GM18870 (cell line): ENCODE data around the gene GRB2.
"Not testable (repeated sequence)": the region's sequence is repeated elsewhere in the genome, so short reads cannot be mapped to it uniquely, and the experiment has no call there.

ENCODE experiments used
- ATAC-seq: cut with Tn5 transposase; IDR thresholded peaks from one replicate; pipeline ENCODE4 v1.9.1; 2021; ENCODE audit warnings: moderate library complexity; ENCODE audit not compliant: unreplicated experiment

Gene GRB2

DNA sequence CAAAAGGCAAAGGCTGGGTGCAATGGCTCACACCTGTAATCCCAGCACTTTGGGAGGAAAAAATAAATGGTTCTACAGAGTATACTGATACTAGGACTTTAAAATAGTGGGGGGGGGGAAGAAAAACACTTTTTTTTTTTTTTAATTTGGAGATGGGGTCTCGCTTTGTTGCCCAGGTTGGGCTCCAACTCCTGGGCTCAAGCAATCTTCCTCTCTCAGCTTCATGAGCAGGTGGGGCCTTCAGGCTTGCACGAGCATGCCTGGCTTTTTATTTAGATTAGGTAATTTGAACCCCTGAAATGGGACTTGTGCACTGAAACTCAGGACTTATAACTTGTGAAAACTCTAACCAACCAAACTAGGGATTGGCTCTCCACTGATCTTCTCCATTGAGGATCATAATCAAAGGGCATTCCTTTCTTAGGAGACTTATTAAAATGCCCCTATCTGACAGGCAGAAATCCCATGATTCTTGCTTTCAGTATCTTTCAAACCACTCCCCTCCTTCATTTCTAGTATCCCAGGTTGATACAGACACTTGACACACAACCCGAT, 16.9 kb downstream of the GRB2 start:
- ATAC-seq, result no peak

DNA sequence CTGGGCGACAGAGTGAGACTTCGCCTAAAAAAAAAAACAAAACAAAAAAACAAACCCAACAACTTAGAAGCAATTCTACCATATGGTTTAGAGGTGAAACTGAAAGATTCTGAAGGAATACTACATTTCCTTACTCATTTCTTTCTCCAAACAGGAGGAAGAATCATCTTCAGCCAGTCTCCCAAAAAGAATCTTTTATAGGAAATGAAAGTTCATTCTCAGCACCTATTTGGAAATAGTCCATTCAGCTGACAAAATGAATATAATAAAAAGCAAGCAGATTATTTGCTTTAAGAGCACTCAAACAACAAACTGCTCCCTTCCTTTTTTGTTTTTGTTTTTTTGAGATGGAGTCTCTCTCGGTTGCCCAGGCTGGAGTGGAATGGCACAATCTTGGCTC, 17.7 kb downstream of the GRB2 start:
- ATAC-seq, result no peak

DNA sequence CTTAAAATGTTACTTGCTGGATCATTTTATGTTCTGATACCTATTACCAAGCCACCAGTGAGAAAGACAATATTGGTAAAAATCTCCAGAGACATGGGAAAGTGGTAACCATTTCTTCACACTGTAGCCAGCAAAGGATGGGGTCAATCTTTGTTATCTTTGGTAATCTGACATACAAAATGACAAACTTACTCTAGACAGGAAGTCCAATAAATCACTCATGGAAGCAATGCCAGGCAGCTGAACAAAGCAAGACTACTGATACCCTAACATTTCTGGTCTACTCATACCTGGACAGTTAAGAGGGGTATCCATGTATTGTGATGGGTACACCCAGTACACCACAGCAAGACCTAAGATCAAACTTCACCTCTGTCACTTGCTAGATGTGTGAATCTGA, 19.0 kb downstream of the GRB2 start:
- no peak for ATAC-seq

DNA sequence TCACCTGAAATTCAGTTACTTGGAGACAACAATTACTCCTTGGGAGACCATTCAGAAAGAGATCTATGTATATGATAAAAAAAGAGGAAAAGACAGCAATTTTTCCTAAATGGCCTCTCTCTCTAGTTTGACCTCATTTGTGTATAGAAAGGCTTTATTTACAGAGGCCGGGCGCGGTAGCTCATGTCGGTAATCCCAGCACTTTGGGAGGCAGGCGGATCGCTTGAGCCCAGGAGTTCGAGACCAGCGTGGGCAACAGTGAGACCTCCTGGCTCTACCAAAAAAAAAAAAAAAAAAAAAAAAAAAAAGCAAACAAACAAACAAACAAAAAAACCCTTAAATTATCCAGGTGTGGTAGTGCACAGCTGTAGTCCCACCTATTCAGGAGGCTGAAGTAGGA, 20.7 kb downstream of the GRB2 start:
- ATAC-seq, result no peak

DNA sequence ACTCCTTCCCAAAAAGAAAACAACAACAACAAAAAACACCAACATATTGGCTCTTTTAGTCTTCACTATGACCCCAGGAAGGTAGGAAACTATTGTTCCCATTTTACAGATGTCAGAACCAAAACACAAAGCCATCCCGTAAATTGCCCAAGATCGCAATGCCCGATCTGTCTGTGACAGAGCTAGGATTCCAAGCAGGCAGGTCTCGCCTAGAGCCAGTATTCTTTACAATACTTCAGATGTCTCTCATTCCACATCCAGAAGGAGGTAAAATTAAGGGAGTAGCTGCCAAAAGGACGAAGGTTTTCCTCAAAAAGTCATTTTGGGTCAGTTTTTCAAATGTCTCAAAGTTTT, 21.7 kb downstream of the GRB2 start:
- no peak for ATAC-seq

DNA sequence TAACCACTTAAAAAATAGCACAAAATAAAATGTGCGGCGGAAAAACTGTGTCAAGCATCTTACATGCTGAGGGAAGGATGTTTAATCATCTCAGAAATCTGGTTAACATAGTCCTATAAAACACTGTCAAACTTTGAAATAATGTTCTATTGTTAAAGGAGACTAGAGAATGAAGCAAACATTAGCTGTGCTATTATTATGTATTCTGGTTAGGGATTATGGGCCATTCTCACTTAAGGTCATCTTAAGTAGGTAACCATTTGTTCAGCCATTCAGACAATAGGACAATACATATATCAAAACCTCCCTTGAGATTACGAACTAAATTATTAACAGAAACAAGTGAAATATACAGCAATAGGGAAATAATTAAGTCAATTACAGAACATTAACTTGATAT, 24.7 kb downstream of the GRB2 start:
- no peak for ATAC-seq

DNA sequence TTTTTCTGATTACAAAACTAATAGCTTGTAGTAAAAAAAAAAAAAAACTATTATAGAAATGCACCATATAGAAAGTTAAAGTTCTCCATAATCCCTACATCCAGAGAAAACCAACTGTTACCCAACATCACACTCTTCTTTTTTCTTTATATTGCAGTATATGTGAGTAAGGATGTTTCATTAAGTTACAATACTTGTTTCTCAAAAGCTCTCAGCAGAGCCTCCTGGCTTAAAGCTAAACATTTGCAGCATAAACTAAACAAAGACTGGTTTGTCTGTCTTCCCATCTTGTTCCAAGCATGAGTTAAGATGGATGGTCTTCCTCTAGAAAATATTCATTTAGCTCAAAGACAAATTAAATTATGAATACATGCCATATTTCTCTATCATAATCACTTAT, 25.2 kb downstream of the GRB2 start:
- no peak for ATAC-seq

DNA sequence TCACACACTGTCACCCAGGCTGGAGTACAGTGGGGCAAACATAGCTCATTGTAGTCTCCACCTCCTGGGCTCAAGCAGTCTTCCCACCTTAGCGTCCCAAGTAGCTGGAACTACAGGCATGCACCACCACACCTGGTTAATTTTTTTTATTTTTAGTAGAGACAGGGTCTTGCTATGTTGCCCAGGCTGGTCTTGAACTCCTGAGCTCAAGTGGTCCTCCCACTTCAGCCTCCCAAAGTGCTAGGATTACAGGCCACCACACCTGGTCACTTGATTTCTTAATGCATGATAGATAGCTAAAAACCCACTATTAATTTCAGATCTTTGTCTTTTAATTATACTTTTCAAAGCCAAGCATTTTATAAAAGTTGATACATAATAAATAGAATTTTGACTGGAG, 26.1 kb downstream of the GRB2 start:
- ATAC-seq, result not testable (repeated sequence)

DNA sequence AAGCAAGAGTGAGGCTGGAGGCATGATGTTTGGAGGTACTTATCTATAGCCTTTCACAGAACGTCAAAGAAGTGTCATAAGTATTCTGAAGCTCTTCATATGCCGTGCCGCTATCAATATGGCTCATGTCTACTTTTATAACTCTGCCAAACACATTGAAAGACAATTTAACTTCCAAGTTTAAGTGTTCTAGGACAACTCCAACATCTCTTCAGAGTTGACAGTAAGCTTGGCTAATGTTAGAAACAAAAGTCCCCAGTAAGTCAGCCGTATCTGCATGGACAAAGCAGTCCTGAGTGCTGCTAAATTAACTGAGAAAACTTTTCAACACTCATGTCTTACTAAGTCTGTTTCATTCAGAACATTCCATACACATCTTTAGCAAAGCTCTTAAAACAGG, 32.2 kb downstream of the GRB2 start:
- no peak for ATAC-seq

DNA sequence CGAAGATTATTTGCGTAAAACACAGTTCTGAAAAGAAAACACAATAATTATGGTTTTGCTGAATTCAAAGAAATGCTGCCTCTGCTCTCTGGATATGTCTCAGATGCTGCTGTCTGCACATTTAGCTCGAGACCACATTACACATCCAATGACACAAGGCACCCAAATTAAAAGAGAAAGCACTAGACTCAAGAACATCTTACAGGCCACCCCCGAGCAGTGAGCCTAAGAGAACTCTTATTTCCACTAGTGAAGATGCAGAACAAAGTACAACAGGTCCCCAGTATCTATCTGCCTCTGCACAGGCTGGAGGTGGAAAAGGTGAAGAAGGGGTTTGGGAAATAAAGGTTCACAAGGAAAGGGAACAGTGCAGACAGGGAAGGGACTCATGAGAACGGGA, 33.5 kb downstream of the GRB2 start:
- no peak for ATAC-seq

DNA sequence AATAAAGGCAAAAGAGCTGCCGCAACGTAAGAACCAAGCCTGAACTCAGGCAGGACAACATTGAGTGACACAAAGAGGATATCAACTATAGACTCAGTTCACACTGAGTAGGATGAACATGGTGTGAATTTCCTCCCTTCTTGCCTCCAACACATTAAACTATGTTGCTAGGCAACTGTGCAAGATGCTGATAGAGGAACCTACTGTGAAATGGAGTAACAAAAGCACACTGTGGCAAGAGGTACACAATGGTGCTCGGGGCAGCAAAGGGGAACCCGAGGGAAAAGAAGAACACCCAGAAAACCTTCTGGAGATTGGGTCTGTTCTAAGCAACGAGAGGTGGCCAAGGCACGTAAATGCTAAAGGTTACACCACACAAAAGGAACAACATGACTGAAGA, 34.1 kb downstream of the GRB2 start:
- no peak for ATAC-seq

DNA sequence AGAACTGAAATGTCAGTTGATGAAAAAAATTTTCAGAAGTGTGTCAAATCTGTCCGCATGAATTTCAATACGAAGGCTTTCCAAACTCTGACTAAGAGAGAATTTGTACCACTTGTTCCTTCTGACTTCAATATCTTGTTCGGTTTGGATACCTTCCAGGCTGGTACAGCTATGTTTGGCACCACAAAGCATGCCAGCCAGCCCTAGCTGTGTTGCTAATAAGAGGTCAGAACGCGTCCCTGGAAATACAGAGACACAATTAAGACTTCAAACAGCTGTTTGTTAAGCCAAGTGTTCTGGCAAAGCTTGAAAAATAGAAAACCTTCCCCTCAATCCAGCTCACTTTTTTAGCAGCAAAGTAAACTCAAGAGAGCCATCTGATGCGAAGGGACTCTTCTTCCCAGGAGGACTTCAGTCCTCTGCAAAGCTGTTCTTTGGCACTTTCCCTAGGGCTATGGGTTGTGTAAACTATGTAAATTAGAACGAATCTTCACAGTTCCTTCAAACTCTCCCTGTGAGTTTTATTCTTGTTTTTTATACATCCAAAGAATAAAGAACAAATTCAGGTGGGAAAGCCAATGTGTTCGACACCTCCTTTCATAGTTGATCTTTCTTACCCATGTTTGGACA, 35.1 kb downstream of the GRB2 start:
- ATAC-seq, result no peak

DNA sequence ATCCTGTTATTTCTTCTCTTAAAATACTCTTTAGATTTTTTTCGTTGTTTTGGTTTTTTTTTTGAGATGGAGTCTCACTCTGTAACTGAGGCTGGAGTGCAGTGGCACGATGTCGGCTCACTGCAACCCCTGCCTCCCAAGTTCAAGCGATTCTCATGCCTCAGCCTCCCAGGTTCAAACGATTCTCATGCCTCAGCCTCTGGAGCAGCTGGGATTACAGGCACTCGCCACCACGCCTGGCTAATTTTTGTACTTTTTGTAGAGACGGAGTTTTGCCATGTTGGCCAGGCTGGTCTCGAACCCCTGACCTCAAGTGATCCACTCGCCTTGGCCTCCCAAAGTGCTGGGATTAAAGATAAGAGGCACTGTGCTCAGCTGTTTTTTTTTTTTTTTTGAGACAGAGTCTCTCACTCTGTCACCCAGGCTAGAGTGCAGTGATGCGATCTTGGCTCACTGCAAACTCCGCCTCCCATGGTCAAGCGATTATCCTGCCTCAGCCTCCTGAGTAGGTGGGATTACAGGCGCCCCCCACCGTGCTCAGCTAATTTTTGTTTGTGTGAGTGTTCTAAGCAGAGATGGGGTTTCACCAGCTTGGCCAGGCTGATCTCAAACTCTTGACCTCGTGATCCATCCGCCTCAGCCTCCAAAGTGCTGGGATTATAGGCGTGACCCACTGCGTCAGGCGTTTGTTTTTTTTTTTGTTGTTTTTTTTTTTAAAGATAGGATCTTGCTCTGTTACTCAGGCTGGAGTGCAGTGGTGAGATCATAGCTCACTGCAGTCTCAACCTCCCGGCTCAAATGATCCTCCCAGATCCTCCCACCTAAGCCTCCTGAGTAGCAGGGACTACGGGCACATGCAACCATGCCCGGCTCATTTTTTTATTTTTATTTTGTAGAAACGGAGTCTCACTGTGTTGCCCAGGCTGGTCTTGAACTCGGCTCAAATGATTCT, 37.4 kb downstream of the GRB2 start:
- ATAC-seq, result not testable (repeated sequence)

DNA sequence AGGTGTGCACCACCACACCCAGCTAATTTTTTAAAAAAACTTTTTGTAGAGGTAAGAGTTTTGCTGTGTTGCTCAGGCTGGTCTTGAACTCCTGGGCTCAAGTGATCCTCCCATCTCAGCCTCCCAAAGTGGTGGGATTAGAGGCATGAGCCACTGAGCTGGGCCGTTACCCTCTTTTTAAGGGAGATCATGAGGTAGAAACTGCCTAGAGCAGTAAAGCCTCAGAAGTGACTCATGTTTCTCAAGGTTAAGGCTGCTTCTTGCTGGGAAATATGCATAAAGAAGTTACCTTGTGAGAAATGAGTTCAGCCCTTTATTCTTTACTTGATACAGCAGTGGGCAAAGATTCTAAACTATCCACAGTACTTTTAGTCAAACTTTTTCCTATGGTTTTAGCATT, 38.2 kb downstream of the GRB2 start:
- ATAC-seq, result no peak

DNA sequence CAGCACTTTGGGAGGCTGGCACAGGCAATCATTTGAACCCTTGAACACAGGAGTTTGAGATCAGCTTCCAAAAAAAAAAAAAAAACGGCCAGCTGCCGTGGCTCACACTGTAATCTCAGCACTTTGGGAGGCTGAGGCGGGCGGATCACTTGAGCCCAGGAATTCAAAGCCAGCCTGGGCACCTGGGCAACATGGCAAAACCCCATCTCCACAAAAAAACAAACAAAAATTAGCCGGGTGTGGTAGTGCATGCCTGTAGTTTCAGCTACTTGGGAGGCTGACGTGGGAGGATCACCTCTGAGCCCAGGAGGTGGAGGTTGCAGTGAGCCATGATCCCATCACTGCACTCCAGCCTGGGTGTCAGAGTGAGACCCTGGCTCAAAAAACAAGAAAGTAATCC, 39.0 kb downstream of the GRB2 start:
- ATAC-seq, result no peak

DNA sequence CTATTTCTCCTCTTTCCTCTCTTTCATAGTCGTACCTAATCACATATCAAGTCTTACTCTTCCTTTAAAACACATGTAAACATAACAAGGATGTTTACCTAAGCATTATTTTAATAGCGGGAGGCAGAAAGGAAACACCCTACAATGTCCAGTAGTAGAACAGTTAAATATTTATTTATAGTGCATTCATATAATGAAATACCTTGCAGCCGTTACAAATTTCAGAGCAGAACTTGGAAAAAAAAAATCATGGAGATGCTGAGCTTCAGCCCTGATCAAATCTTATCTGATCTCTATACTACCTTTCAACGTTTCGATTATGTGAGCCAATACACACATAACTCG, 39.6 kb downstream of the GRB2 start:
- ATAC-seq, result no peak

DNA sequence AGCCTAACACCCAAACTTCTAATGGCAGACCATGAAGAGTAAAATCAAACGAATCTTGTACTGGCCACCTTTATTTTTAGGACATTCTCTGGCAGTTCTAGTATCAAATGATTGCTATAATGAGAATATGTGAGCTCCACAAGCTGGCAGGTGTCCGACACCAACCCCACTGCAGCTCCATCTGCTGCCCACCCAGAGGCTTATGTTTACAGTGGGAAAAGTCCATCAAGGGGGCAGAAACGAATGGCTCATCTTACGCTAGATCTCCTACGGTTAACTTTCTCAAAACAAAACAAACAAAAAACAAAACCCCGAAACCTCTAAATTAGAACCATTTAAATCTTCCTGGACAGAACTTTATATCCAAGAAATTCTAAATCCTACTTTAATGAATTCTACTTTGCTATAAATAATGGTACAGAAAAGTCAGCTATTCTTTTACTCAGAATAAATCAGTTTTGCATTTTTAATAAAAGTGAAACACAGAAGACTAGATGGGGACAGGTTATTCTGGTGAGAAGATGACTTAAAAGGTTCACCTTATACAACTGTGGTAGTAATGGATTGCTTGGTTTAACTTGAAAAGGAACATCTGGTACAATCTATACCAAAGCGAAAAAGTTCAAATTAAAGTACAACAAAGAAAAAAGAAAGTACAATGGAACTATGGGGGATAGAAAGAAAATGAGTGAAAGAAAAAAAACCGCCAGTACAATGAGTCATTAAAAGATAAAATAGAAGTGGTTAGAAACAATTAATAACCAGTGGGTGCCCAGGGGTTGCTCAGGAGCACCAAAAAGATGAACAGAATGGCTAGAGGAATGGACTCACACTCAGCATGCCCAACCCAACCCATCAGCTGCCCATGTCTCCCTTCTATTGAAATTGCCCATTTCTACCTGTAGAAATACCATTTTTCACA, 40.2 kb downstream of the GRB2 start:
- ATAC-seq, result no peak

DNA sequence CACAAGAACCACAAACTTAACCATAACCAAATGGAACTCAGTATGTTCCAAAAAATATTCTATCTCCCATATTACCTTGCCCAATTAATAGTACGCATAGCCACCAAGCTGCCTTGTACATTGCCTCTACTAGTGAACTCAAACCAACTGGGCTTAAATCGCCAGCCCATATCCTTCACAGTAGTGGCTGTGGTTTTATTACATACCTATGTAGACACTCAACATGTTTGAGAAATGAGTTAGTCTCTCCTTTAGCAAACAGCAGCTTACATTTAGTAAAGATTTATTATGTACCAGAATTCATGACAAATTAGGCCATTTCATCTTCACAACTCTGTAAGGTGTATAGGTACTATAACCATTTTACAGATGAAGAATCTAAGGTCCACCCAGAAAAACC, 41.4 kb downstream of the GRB2 start:
- ATAC-seq, result no peak

DNA sequence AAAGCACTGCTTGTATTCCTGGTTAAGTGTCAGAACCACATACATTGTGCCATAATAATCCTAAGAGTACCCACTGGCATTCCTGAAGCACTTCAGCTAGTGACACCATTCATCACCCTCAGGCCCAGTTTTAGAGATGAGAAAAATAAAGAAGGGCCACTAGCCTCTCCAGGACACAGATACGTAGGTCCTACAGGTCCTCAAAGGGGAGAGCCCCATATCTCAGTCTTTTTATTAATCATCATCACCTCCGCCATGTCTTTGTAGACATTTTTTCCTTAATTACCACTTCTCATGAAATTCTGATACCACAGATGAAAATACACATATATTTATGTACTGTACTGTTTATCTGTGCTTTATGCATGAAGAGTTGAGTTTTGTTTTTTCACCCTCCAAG, 43.5 kb downstream of the GRB2 start:
- no peak for ATAC-seq

DNA sequence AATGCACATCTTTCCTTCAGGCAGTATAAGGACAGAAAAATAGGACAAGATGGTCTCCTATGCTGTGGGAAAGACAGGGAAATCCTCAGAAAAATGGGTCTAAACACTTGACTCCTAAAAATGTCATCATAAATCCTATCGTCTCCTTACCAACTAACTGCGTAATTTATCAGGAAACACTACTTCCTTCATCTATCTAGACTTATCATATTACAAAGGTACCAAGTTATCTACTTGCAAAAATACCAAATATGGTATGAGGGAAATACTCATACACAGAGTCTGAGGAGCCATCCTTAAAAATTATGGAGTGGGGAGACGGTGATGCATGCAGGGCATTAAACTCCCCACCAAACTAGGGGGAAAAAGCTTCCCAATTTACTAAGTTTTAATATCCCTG, 44.1 kb downstream of the GRB2 start:
- no peak for ATAC-seq

DNA sequence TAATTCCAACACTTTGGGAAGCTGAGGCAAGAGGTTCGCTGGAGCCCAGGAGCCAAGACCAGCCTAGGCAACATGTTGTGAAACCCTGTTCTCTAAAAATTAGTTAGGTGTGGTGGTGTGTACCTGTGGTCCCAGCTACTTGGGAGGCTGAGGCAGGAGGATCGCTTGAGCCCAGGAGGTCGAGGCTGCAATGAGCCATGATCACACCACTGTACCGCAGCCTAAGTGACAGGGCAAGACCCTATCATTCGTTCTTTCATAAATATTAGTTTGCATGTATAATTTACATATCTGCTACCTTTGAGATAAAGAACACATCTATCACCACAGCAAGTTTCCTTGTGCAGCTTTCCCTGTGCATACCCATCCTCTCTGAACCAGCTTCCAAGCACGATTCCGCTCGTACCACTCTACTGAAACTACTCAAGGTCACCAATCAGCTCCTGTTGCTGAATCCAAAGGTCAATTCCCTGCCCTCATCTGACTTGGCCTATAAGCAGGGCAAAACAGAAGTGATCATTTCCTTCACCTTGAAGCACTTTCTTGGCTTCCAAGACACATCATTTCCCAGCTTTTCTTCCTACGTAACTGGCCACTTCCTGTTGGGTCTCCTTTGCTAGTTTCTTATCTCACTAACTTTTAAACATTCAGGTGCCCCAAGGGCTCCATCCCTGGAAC, 49.1 kb downstream of the GRB2 start:
- ATAC-seq, result no peak
